GM21447 (cell line): ENCODE measurements around the gene POLR2H.

Source experiments
- ATAC-seq: cut with Tn5 transposase; IDR thresholded peaks from one replicate; pipeline ENCODE4 v1.9.1; 2021; ENCODE audit not compliant: unreplicated experiment

Gene POLR2H

GRCh38 chr3:184352149-184352785 lies 9.2 kb upstream of the POLR2H start:
- no peak for ATAC-seq

- ATAC-seq: no peak
Measured at GRCh38 chr3:184352897-184353545, 8.5 kb upstream of the POLR2H start.

GRCh38 chr3:184353546-184353941 lies 8.0 kb upstream of the POLR2H start:
- ATAC-seq: no peak

GRCh38 chr3:184354121-184354728 lies 7.3 kb upstream of the POLR2H start:
- ATAC-seq: no peak

GRCh38 chr3:184354754-184355153 lies 6.8 kb upstream of the POLR2H start:
- no peak for ATAC-seq

GRCh38 chr3:184355261-184356040 lies 6.1 kb upstream of the POLR2H start:
- no peak for ATAC-seq

GRCh38 chr3:184357248-184358123 lies 4.0 kb upstream of the POLR2H start:
- ATAC-seq: no peak

- ATAC-seq: no peak
Measured at GRCh38 chr3:184358124-184358767, 3.3 kb upstream of the POLR2H start.

GRCh38 chr3:184358921-184359350 lies 2.6 kb upstream of the POLR2H start:
- no peak for ATAC-seq

GRCh38 chr3:184359610-184360009 lies 1.9 kb upstream of the POLR2H start:
- ATAC-seq: no peak

GRCh38 chr3:184360070-184360928 lies 1.2 kb upstream of the POLR2H start:
- ATAC-seq: no peak

- no peak for ATAC-seq
Measured at GRCh38 chr3:184360929-184361531, 480 bp upstream of the POLR2H start.

GRCh38 chr3:184361932-184362667 lies 590 bp downstream of the POLR2H start:
- peak; percentile 10 for ATAC-seq

GRCh38 chr3:184362668-184363546 lies 1.4 kb downstream of the POLR2H start:
- peak; percentile 85 for ATAC-seq

- ATAC-seq: no peak
Measured at GRCh38 chr3:184366619-184367289, 5.2 kb downstream of the POLR2H start.

- no peak for ATAC-seq
Measured at GRCh38 chr3:184368116-184368515, 6.6 kb downstream of the POLR2H start.
